ENCODE data around the gene BICD2.

- peak; percentile 78 for TF ChIP-seq CTCF (IDR thresholded peaks at IDR 0.05)
- TF ChIP-seq EZH2 (IDR thresholded peaks at IDR 0.05; ENCODE audit: borderline replicate concordance, insufficient read depth, low read depth, low read length, poor library complexity, severe bottlenecking) = no peak
These were observed 35.5 kb downstream of the BICD2 start for GRCh38 chr9:92728831-92729734.
